DND-41 (cell line): ENCODE data around the gene NOP16.

ENCODE experiments used
- CTCF ChIP-seq: IDR thresholded peaks from 2 replicates; pipeline ENCODE4 v1.5.1; 2012; ENCODE audit warnings: borderline replicate concordance, low read length, moderate library complexity, mild to moderate bottlenecking; ENCODE audit not compliant: poor library complexity, severe bottlenecking; ENCODE audit errors: extremely low read depth
- EZH2 ChIP-seq: IDR thresholded peaks from 3 replicates; pipeline ENCODE4 v1.6.1; 2012; ENCODE audit warnings: borderline replicate concordance, low read depth, mild to moderate bottlenecking, moderate library complexity, low read length, inconsistent platforms; ENCODE audit not compliant: severe bottlenecking

- TF ChIP-seq CTCF (no peak), EZH2 (no peak)
Measured at GRCh38 chr5:176360894-176361436, 27.4 kb downstream of the NOP16 start.
